Neural crest cell (in vitro differentiated cells): Measurements from ENCODE around the gene BNIP2. TPM values are rescaled to one million over a fixed set of nuclear protein-coding genes. Genes with fewer than 3 reads are reported as not detected.
A peak's percentile ranks its signal among the peaks of the same experiment; 100 is the strongest.
"Not testable (repeated sequence)": the region's sequence is repeated elsewhere in the genome, so short reads cannot be mapped to it uniquely, and the experiment has no call there.

Source experiments
- DNase-seq: peaks from one replicate; pipeline ENCODE4 v3.0.0; 2021; ENCODE audit warnings: low read depth, mixed read lengths, low spot score
- H3K27ac Mint-ChIP-seq: one replicate; pipeline ENCODE4 v1.8.0; 2021; ENCODE audit warnings: mild to moderate bottlenecking, mixed read lengths; ENCODE audit not compliant: unreplicated experiment
- H3K27me3 Mint-ChIP-seq: 2 replicates; pipeline ENCODE4 v1.8.0; 2021; ENCODE audit warnings: low read depth, mild to moderate bottlenecking, mixed read lengths
- H3K36me3 Mint-ChIP-seq: 2 replicates; pipeline ENCODE4 v1.8.0; 2021; ENCODE audit warnings: low read depth, mild to moderate bottlenecking, mixed read lengths
- H3K4me1 Mint-ChIP-seq: 2 replicates; pipeline ENCODE4 v1.8.0; 2021; ENCODE audit warnings: mixed read lengths
- H3K4me3 Mint-ChIP-seq: one replicate; pipeline ENCODE4 v1.8.0; 2021; ENCODE audit warnings: mild to moderate bottlenecking, mixed read lengths
- H3K9me3 Mint-ChIP-seq: 2 replicates; pipeline ENCODE4 v1.8.0; 2021; ENCODE audit warnings: mixed read lengths
- CTCF ChIP-seq: fragments of 200-600 bp; sonication (generic); conservative IDR thresholded peaks from 2 replicates; pipeline ENCODE4 v1.5.0; 2021; ENCODE audit warnings: antibody characterized with exemption, mild to moderate bottlenecking
- total RNA-seq: library from RNA; stranded (reverse); gene quantifications from 2 replicates; pipeline ENCODE4 v1.2.1, GENCODE V29; 2021

The BNIP2 gene
- total RNA-seq, 1 donor from 2014 or later, result 37.5 TPM

GRCh38 chr15:59649603-59650002 lies 39.5 kb downstream of the BNIP2 start:
- Mint-ChIP-seq H3K4me3 (no peak overlapping the region), H3K4me1 (no peaks in the 10 kb centered on the region), H3K9me3 (peaks cover 2% of the 10 kb centered on the region), H3K27ac (no peak overlapping the region), H3K36me3 (peaks cover 14% of the 10 kb centered on the region), H3K27me3 (no peaks in the 10 kb centered on the region)
- TF ChIP-seq CTCF, result no peak
- DNase-seq, result no peak

DNA sequence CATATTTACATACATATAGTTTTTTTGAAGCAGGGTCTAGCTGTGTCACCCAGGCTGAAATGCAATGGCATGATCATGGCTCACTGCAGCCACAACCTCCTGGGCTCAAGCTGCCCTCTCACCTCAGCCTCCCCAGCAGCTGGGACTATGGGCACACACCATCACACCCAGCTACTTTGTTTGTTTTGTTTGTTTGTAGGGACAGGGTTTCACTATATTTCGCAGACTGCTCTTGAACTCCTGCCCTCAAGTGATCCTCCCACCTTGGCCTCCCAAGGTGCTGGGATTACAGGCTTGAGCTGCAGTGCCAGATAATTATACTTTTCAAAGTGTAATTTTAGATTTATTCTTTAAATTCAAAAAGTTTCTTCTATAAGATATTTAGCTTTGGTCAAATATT lies 42.0 kb downstream of the BNIP2 start:
- H3K4me3 Mint-ChIP-seq, result no peak overlapping the region
- no peaks in the 10 kb centered on the region for H3K9me3 Mint-ChIP-seq
- TF ChIP-seq CTCF, result no peak
- no peaks in the 10 kb centered on the region for H3K27me3 Mint-ChIP-seq
- H3K27ac Mint-ChIP-seq, result no peak overlapping the region
- no peaks in the 10 kb centered on the region for H3K4me1 Mint-ChIP-seq
- DNase-seq, result no peak
- peaks cover 17% of the 10 kb centered on the region for H3K36me3 Mint-ChIP-seq

DNA sequence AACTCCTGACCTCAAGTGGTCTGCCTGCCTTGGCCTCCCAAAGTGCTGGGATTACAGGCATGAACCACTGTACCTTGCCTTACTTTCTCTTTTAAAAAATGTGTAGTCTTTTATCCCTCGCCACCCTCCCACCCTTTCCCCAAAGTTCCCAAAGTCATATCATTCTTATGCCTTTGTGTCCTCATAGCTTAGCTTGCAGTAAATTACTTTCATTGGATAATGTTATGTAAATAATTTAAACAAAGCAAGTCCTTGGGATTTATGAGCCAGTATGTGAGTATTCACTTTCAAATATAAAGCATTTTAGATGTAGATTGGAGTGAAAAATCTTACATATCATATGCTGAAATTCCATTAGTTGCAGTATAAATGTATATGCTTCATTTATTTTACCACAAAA lies 42.8 kb downstream of the BNIP2 start:
- no peaks in the 10 kb centered on the region for H3K4me1 Mint-ChIP-seq
- peaks cover 15% of the 10 kb centered on the region for H3K36me3 Mint-ChIP-seq
- H3K27me3 Mint-ChIP-seq, result no peaks in the 10 kb centered on the region
- no peaks in the 10 kb centered on the region for H3K9me3 Mint-ChIP-seq
- no peak overlapping the region for H3K4me3 Mint-ChIP-seq
- DNase-seq, result no peak
- no peak for TF ChIP-seq CTCF
- H3K27ac Mint-ChIP-seq, result no peak overlapping the region

GRCh38 chr15:59645812-59646211 lies 43.3 kb downstream of the BNIP2 start:
- H3K27me3 Mint-ChIP-seq, H3K4me3 Mint-ChIP-seq: not testable (repeated sequence)
- H3K36me3 Mint-ChIP-seq, result peaks cover 14% of the 10 kb centered on the region

DNA sequence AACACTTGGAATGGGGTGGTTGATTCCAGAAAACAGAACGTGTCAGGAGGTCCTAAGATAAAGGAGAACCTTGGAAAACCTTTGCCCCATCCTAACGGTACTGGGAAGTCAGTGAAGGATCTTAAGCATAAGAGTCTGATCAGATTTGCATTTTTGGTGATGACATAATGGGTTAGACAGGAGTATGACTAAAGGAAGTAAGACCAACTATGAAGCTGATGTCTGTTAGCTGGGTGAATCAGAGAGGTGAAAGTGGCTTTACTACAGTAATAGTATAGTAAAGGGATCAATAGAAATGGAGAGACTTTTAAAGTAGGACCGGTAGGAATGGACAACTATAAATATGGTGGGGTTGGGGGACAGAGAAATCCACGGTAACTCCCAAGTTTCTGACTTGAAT lies 44.4 kb downstream of the BNIP2 start:
- H3K36me3 Mint-ChIP-seq, result peaks cover 13% of the 10 kb centered on the region

More at GRCh38 chr15:59645812-59646211, 43.3 kb downstream of the BNIP2 start:
- H3K4me1 Mint-ChIP-seq, DNase-seq, H3K27ac Mint-ChIP-seq, H3K9me3 Mint-ChIP-seq: not testable (repeated sequence)

DNA sequence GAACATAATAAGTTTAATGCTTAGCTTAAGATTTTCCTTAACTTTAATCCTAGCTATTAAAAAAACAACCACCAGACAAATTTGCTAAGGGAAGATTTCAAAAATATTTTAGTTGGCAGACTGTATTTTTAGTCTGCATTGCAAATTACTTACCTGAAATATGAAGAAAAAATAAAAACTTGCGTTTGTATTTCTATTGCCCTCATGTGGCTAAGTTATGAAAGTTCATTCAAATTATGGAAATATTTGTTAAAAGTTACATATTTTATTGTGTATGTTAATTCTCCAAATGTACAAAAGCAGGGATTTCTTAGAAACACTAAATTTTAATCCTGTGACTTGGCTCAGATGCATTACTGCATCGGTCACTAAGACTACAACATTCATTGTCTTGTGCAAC lies 46.8 kb downstream of the BNIP2 start:
- H3K9me3 Mint-ChIP-seq, result no peaks in the 10 kb centered on the region
- no peaks in the 10 kb centered on the region for H3K27me3 Mint-ChIP-seq
- peak; percentile 60 for TF ChIP-seq CTCF
- no peak for DNase-seq
- no peaks in the 10 kb centered on the region for H3K4me1 Mint-ChIP-seq
- no peak overlapping the region for H3K27ac Mint-ChIP-seq
- no peak overlapping the region for H3K4me3 Mint-ChIP-seq
- H3K36me3 Mint-ChIP-seq, result peaks cover 15% of the 10 kb centered on the region

More for the DNA sequence above, 44.4 kb downstream of the BNIP2 start:
- Mint-ChIP-seq H3K27ac (no peak overlapping the region), H3K9me3 (no peaks in the 10 kb centered on the region), H3K27me3 (no peaks in the 10 kb centered on the region), H3K4me1 (no peaks in the 10 kb centered on the region), H3K4me3 (no peak overlapping the region)
- TF ChIP-seq CTCF, result no peak
- DNase-seq, result no peak

DNA sequence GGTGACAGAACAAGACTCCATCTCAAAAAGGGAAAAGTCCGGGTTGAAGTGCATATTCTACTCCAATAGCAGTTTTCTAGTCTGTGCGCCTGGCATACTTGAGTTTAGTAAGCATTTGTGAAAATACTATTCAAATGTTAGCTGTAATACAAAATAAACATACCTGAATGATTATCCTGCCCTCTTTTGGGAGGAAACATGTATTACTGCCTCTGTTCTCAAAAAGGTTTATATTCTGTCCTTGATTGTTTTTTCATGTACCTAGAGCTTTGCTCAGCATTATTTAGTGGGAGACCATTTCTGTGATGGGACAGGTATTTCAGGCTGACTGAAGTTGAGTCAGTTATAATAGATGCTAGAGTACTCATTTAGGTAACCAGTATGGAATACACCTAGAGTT lies 51.6 kb downstream of the BNIP2 start:
- DNase-seq, H3K27me3 Mint-ChIP-seq, H3K4me3 Mint-ChIP-seq, H3K4me1 Mint-ChIP-seq, H3K27ac Mint-ChIP-seq, H3K9me3 Mint-ChIP-seq: not testable (repeated sequence)
- peaks cover 14% of the 10 kb centered on the region for H3K36me3 Mint-ChIP-seq
